Measurements from ENCODE around the gene PET100.

PET100 gene

GRCh38 chr19:7612282-7613274, 17.0 kb upstream of the PET100 start:
- DNase-seq, result no peak

GRCh38 chr19:7614859-7615741, 14.5 kb upstream of the PET100 start:
- no peak for DNase-seq

- no peak for DNase-seq
These were observed 12.4 kb upstream of the PET100 start for GRCh38 chr19:7617172-7617571.

GRCh38 chr19:7617735-7618134, 11.9 kb upstream of the PET100 start:
- DNase-seq, result no peak

- DNase-seq, result no peak
These were observed 11.2 kb upstream of the PET100 start for GRCh38 chr19:7618348-7618747.

GRCh38 chr19:7618771-7619510, 10.7 kb upstream of the PET100 start:
- no peak for DNase-seq

GRCh38 chr19:7619671-7620441, 9.7 kb upstream of the PET100 start:
- DNase-seq, result no peak

- no peak for DNase-seq
These were observed 8.9 kb upstream of the PET100 start for GRCh38 chr19:7620442-7621412.

- DNase-seq, result no peak
These were observed 6.5 kb upstream of the PET100 start for GRCh38 chr19:7622933-7623685.

GRCh38 chr19:7623725-7624603, 5.6 kb upstream of the PET100 start:
- no peak for DNase-seq

GRCh38 chr19:7624810-7625209, 4.8 kb upstream of the PET100 start:
- no peak for DNase-seq

- no peak for DNase-seq
These were observed 3.7 kb upstream of the PET100 start for GRCh38 chr19:7625763-7626372.

GRCh38 chr19:7627166-7627565, 2.4 kb upstream of the PET100 start:
- no peak for DNase-seq

GRCh38 chr19:7628589-7629311, 843 bp upstream of the PET100 start:
- DNase-seq, result no peak

GRCh38 chr19:7631577-7631976, 2.0 kb downstream of the PET100 start:
- no peak for DNase-seq

- no peak for DNase-seq
These were observed 3.0 kb downstream of the PET100 start for GRCh38 chr19:7632340-7633203.

GRCh38 chr19:7633698-7634097, 4.1 kb downstream of the PET100 start, which contains the start of gene PCP2:
PCP2 (minus strand) TSS chr19:7633719; CDS start chr19:7633457, 262 bp downstream.
- DNase-seq, result no peak
